ENCODE measurements around the gene SLC1A5. TPM values are rescaled to one million over a fixed set of nuclear protein-coding genes. Genes with fewer than 3 reads are reported as not detected.

Gene SLC1A5
- total RNA-seq, 1 experiment from 2014 or later, result 284 TPM

GRCh38 chr19:46756544-46756888 lies 31.9 kb downstream of the SLC1A5 start:
- TF ChIP-seq SRF (IDR thresholded peaks at IDR 0.05; ENCODE audit: low read depth) (no peak), YY1 (IDR thresholded peaks at IDR 0.05; ENCODE audit: extremely low read depth, insufficient replicate concordance, low read depth, low read length) (no peak), ELF1 (IDR thresholded peaks at IDR 0.05; ENCODE audit: borderline replicate concordance, low read depth) (no peak), ZFX (IDR thresholded peaks at IDR 0.05) (no peak), SIN3A (IDR thresholded peaks at IDR 0.05; ENCODE audit: low read depth) (no peak), CEBPB (IDR thresholded peaks at IDR 0.05; ENCODE audit: low read depth) (no peak), CTCF (IDR thresholded peaks at IDR 0.05 in 2 of 3, conservative IDR thresholded peaks at IDR 0.05 in 1 of 3; ENCODE audit: borderline replicate concordance in 1 of 3, insufficient read depth in 1 of 3, low read depth in 2 of 3, low read length in 2 of 3) (no peak), ATF3 (IDR thresholded peaks at IDR 0.05) (no peak), EZH2 (IDR thresholded peaks at IDR 0.05) (no peak), ZNF274 (IDR thresholded peaks at IDR 0.05; ENCODE audit: low read depth, low read length) (no peak), SP1 (IDR thresholded peaks at IDR 0.05; ENCODE audit: low read depth) (no peak), JUND (IDR thresholded peaks at IDR 0.05) (no peak), POLR2AphosphoS5 (IDR thresholded peaks at IDR 0.05; ENCODE audit: low read depth, low read length) (no peak), MAX (IDR thresholded peaks at IDR 0.05) (no peak), REST (IDR thresholded peaks at IDR 0.05; ENCODE audit: low read depth) (no peak), ZBTB33 (IDR thresholded peaks at IDR 0.05; ENCODE audit: extremely low read depth, insufficient replicate concordance, low read length) (no peak), EZH2phosphoT487 (IDR thresholded peaks at IDR 0.05; ENCODE audit: borderline replicate concordance) (no peak)
- no peaks in the 10 kb centered on the region for H3K9me2 ChIP-seq (ENCODE audit: insufficient read depth)
- peaks cover 0 to 2% of the 10 kb centered on the region in 2 experiments; a peak in 1 of 4 replicates for H3K36me3 ChIP-seq (ENCODE audit: control insufficient read depth in 1 of 2, insufficient read depth in 2 of 2, low read length in 2 of 2)
- H3K79me2 ChIP-seq (ENCODE audit: insufficient read depth, low read length), result no peaks in the 10 kb centered on the region
- H3K4me1 ChIP-seq (ENCODE audit: control insufficient read depth in 1 of 2, insufficient read depth in 2 of 2, low read length in 2 of 2), result peaks cover 8 to 21% of the 10 kb centered on the region in 2 experiments
- H3K27me3 ChIP-seq (ENCODE audit: insufficient read depth, low read length), result no peaks in the 10 kb centered on the region
- H3K27ac ChIP-seq (ENCODE audit: low read depth, low read length), result no peak overlapping the region
- H2AFZ ChIP-seq (ENCODE audit: low read depth, low read length, poor library complexity, severe bottlenecking), result no peak overlapping the region
- no peak overlapping the region for H3K9ac ChIP-seq (ENCODE audit: low read length)
- no peak overlapping the region for H3K4me3 ChIP-seq (replicated peaks in 1 of 2; ENCODE audit: low read depth in 1 of 2, low read length in 2 of 2)
- ATAC-seq, result no peak
- H3K9me3 ChIP-seq (ENCODE audit: control insufficient read depth in 1 of 2, insufficient read depth in 1 of 2, low read depth in 1 of 2, low read length in 2 of 2), result no peaks in the 10 kb centered on the region
- no TSS peak for BruUV-seq (replicated peaks)
- no peak for DNase-seq (ENCODE audit: low read depth, low spot score)
- H3K4me2 ChIP-seq (ENCODE audit: low read length), result no peak overlapping the region
- ChIA-PET POLR2A (no interaction called here), RAD21 (ENCODE audit: low non-redundant PET in 1 of 2, low total read pairs in 2 of 2, uncharacterized antibody in 2 of 2, unreplicated experiment in 2 of 2) (interaction anchor here in 1 of 2 experiments (0.7 kb wide), 1 partner anchor 24 kb away, joined by 6 read pairs; no protein-coding TSS in a partner anchor), CTCF (no interaction called here)
- intact Hi-C loops (cut with micrococcal nuclease), result no loop called here
- no peaks in the 10 kb centered on the region for H4K20me1 ChIP-seq (ENCODE audit: insufficient read depth)

All from HCT116 (cell line).